HepG2 (cell line): ENCODE data around the gene ERRFI1. TPM values are rescaled to one million over a fixed set of nuclear protein-coding genes. Genes with fewer than 3 reads are reported as not detected.
A peak's percentile ranks its signal among the peaks of the same experiment; 100 is the strongest.

Source experiments
- ATF7 ChIP-seq, 2 experiments: fragments of 450-650 bp in 1 of 2; sonication (generic) in 1 of 2; formaldehyde crosslinking in 1 of 2; IDR thresholded peaks; 2 replicates each; pipeline versions ENCODE4 v1.4.0 to v1.6.1; 2016 to 2020; ENCODE audit warnings: antibody characterized with exemption in 1 of 2, mild to moderate bottlenecking in 1 of 2, missing genetic modification reagents in 1 of 2
- CHD4 ChIP-seq: fragments of 200-600 bp; sonication (generic); IDR thresholded peaks from 2 replicates; pipeline ENCODE4 v1.7.0; 2017; ENCODE audit warnings: mild to moderate bottlenecking, low read length, borderline replicate concordance
- CREB1 ChIP-seq, 2 experiments: fragments of 450-650 bp in 1 of 2; IDR thresholded peaks; 2 replicates each; pipeline ENCODE4 v1.6.1; 2016 to 2017; ENCODE audit warnings: control low read depth in 1 of 2, mild to moderate bottlenecking in 1 of 2, missing compliant biosample characterization in 1 of 2, missing genetic modification characterization in 1 of 2
- ERF ChIP-seq: IDR thresholded peaks from 2 replicates; pipeline ENCODE4 v1.6.1; 2018; ENCODE audit warnings: missing biosample characterization, missing genetic modification reagents
- FOSL2 ChIP-seq: sonication (generic); formaldehyde crosslinking; IDR thresholded peaks from 2 replicates; pipeline ENCODE4 v1.4.0; 2020; ENCODE audit warnings: missing genetic modification reagents
- FOXP4 ChIP-seq: sonication (generic); formaldehyde crosslinking; IDR thresholded peaks from 2 replicates; pipeline ENCODE4 v1.4.0; 2020; ENCODE audit warnings: missing genetic modification reagents
- GATAD1 ChIP-seq: IDR thresholded peaks from 2 replicates; pipeline ENCODE4 v1.6.1; 2016; ENCODE audit warnings: missing genetic modification reagents, missing compliant biosample characterization
- HNRNPK ChIP-seq: fragments of 200-400 bp; formaldehyde crosslinking; IDR thresholded peaks from 2 replicates; pipeline ENCODE4 v1.6.1; 2018; ENCODE audit warnings: low read length, low read depth, moderate library complexity, mild to moderate bottlenecking; ENCODE audit not compliant: poor library complexity, severe bottlenecking
- NFE2L2 ChIP-seq: fragments of 150-350 bp; IDR thresholded peaks from 2 replicates; pipeline ENCODE4 v1.6.1; 2014; ENCODE audit warnings: low read length
- PBX2 ChIP-seq: IDR thresholded peaks from 2 replicates; pipeline ENCODE4 v1.6.1; 2016; ENCODE audit warnings: control low read depth
- PCBP2 ChIP-seq: fragments of 200-400 bp; formaldehyde crosslinking; optimal IDR thresholded peaks from 2 replicates; pipeline ENCODE3; 2018; ENCODE audit warnings: low read length, low read depth; ENCODE audit not compliant: poor library complexity, severe bottlenecking
- PHF20 ChIP-seq: sonication (generic); formaldehyde crosslinking; IDR thresholded peaks from 2 replicates; pipeline ENCODE4 v1.5.0; 2020; ENCODE audit warnings: mild to moderate bottlenecking, missing genetic modification reagents
- POGZ ChIP-seq: sonication (generic); formaldehyde crosslinking; IDR thresholded peaks from 2 replicates; pipeline ENCODE4 v1.4.0; 2020; ENCODE audit warnings: mild to moderate bottlenecking, missing genetic modification reagents
- PREB ChIP-seq: sonication (generic); formaldehyde crosslinking; IDR thresholded peaks from 2 replicates; pipeline ENCODE4 v1.4.0; 2020; ENCODE audit warnings: missing genetic modification reagents
- SMC3 ChIP-seq: IDR thresholded peaks from 2 replicates; pipeline ENCODE4 v1.6.1; 2011; ENCODE audit warnings: low read length, improper control_type of control experiment
- ZFYVE20 ChIP-seq: sonication (generic); formaldehyde crosslinking; IDR thresholded peaks from 2 replicates; pipeline ENCODE4 v1.8.0; 2023; ENCODE audit warnings: low read depth, mild to moderate bottlenecking, moderate library complexity, missing genetic modification reagents, borderline replicate concordance
- ZNF292 ChIP-seq: sonication (generic); formaldehyde crosslinking; IDR thresholded peaks from 2 replicates; pipeline ENCODE4 v1.8.1; 2022; ENCODE audit warnings: mild to moderate bottlenecking, low read depth, missing genetic modification reagents, borderline replicate concordance
- ZNF317 ChIP-seq: sonication (generic); formaldehyde crosslinking; IDR thresholded peaks from 2 replicates; pipeline ENCODE4 v1.5.0; 2020; ENCODE audit warnings: mild to moderate bottlenecking, missing genetic modification reagents
- ZNF503 ChIP-seq: sonication (generic); formaldehyde crosslinking; IDR thresholded peaks from 2 replicates; pipeline ENCODE4 v1.4.0; 2020; ENCODE audit warnings: missing genetic modification reagents
- ZNF543 ChIP-seq: sonication (generic); formaldehyde crosslinking; IDR thresholded peaks from 2 replicates; pipeline ENCODE4 v1.4.0; 2020; ENCODE audit warnings: mild to moderate bottlenecking, missing genetic modification reagents
- ZNF737 ChIP-seq: sonication (generic); formaldehyde crosslinking; IDR thresholded peaks from 2 replicates; pipeline ENCODE4 v1.5.0; 2020; ENCODE audit warnings: missing genetic modification reagents, mild to moderate bottlenecking, borderline replicate concordance
- ZNF749 ChIP-seq: sonication (generic); formaldehyde crosslinking; IDR thresholded peaks from 2 replicates; pipeline ENCODE4 v1.8.0; 2022; ENCODE audit warnings: mild to moderate bottlenecking, missing genetic modification reagents, moderate library complexity, borderline replicate concordance
- polyA plus RNA-seq, 8 experiments: library from polyadenylated mRNA; depleted of rRNA in 3 of 8; stranded (reverse) in 7 of 8; unstranded in 1 of 8; fragments of >200 nt; fragmentation: Illumina TruSeq in 4 of 8; extraction: Trizol in 4 of 8; gene quantifications; 2 replicates each; pipeline versions ENCODE4 v1.2.1 to v1.2.3, GENCODE V29; 2011 to 2016; ENCODE audit warnings: low read depth in 4 of 8, missing spikeins in 1 of 8, mixed read lengths in 1 of 8; ENCODE audit not compliant: insufficient read depth in 1 of 8
- total RNA-seq, 5 experiments: library from RNA; depleted of rRNA; stranded (reverse); fragments of >200 nt; fragmentation: Illumina TruSeq; extraction: Trizol; gene quantifications; 2 replicates each; pipeline ENCODE4 v1.2.3, GENCODE V29; 2016; ENCODE audit warnings: low read depth in 1 of 5

Gene ERRFI1
- total and polyA plus RNA-seq, 2 of the 13 experiments (the other 11 are each of a cell fraction or from before 2014, with no cell fraction given): 84.4 to 753 TPM

GRCh38 chr1:8040586-8040985 is 14.5 kb upstream of the ERRFI1 start (continued):
- TF ChIP-seq FOXP4 (CRISPR knock-in tag) (0 out of 2 replicates have a peak, but pooled peaks have one; percentile 24), ERF (CRISPR knock-in tag) (peak; percentile 44), SMC3 (no peak), PBX2 (CRISPR knock-in tag) (0 out of 2 replicates have a peak, but pooled peaks have one; percentile 19), PHF20 (CRISPR knock-in tag) (no peak), ZNF503 (CRISPR knock-in tag) (no peak), POGZ (CRISPR knock-in tag) (peak; percentile 38; the same call in 1 of the 2 replicates), GATAD1 (CRISPR knock-in tag) (no peak), ZNF543 (CRISPR knock-in tag) (no peak), ZNF317 (no peak), CHD4 (no peak), ZFYVE20 (CRISPR knock-in tag) (no peak), FOSL2 (peak; percentile 97), PCBP2 (no peak), CREB1 (IDR thresholded peaks at IDR 0.05) (no peak), CREB1 (CRISPR knock-in tag; IDR thresholded peaks at IDR 0.05) (0 out of 2 replicates have a peak, but pooled peaks have one; percentile 52), ATF7 (IDR thresholded peaks at IDR 0.05) (no peak), ATF7 (CRISPR knock-in tag; IDR thresholded peaks at IDR 0.05) (no peak), HNRNPK (no peak), ZNF292 (no peak), ZNF749 (CRISPR knock-in tag) (no peak), NFE2L2 (peak; percentile 80; the same call in 1 of the 2 replicates), PREB (CRISPR knock-in tag) (no peak), ZNF737 (CRISPR knock-in tag) (no peak)
